ENCODE data around the gene WFS1. TPM values are rescaled to one million over a fixed set of nuclear protein-coding genes. Genes with fewer than 3 reads are reported as not detected.

The WFS1 gene
- total and polyA plus RNA-seq, 2 of the 13 experiments (the other 11 are each of a cell fraction or from before 2014, with no cell fraction given) = 39.1 to 42.2 TPM

DNA sequence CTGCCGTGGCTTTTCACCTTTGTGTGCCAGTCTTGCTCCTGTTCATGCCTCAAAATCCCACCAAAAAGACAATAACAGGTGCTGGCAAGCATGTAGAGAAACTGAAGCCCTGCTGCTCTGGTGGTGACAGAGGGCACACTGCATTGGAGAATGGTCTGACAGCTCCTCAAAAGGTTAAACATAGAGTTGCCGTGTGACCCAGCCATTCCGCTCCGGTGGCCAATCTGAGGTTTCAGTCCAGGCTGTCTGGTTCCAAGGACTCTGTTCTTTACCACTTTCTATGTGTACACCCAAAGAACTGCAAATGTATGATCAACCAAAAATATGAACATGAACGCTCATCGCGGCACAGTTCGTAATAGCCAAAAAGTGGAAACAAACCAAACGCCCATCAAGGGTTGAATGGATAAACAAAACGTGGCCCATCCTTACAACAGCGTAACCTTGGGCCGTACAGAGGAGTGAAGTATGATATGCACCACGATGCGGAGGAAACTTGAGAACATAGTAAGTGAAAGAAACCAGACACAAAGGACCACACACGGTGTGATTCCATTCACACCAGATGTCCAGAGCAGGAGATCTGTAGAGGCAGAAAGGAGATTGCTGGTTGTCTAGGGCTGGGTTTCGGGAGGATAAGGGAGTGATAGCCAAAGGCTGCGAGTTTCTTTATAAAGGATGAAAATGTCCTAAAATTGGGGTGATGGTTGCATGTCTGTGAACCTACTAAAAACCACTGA lies 33.6 kb upstream of the WFS1 start (continued):
- TF ChIP-seq ZNF12 (CRISPR knock-in tag; IDR thresholded peaks at IDR 0.05) = no peak
- TF ChIP-seq KDM5B (CRISPR knock-in tag; IDR thresholded peaks at IDR 0.05; ENCODE audit: borderline replicate concordance) = no peak
- TF ChIP-seq KLF9 (CRISPR knock-in tag; IDR thresholded peaks at IDR 0.05; ENCODE audit: low read depth) = no peak
- no peak for TF ChIP-seq IKZF4 (CRISPR knock-in tag; IDR thresholded peaks at IDR 0.05; ENCODE audit: borderline replicate concordance, low read depth, not compliant biosample characterization)
- TF ChIP-seq PBX3 (CRISPR knock-in tag; IDR thresholded peaks at IDR 0.05; ENCODE audit: borderline replicate concordance) = no peak
- TF ChIP-seq ZNF329 (CRISPR knock-in tag; IDR thresholded peaks at IDR 0.05; ENCODE audit: low read depth) = no peak
- no peak for TF ChIP-seq IRF2 (CRISPR knock-in tag; IDR thresholded peaks at IDR 0.05)
- TF ChIP-seq CERS6 (CRISPR knock-in tag; IDR thresholded peaks at IDR 0.05) = no peak
- TF ChIP-seq IRF1 (CRISPR knock-in tag; IDR thresholded peaks at IDR 0.05; ENCODE audit: low read depth) = no peak
